NCI-H226 (cell line): ENCODE data around the gene PHF13.
"Not testable (repeated sequence)": the region's sequence is repeated elsewhere in the genome, so short reads cannot be mapped to it uniquely, and the experiment has no call there.

Source experiments
- DNase-seq: peaks from one replicate; pipeline ENCODE4 v3.0.0-alpha.2; 2015

PHF13 gene

DNA sequence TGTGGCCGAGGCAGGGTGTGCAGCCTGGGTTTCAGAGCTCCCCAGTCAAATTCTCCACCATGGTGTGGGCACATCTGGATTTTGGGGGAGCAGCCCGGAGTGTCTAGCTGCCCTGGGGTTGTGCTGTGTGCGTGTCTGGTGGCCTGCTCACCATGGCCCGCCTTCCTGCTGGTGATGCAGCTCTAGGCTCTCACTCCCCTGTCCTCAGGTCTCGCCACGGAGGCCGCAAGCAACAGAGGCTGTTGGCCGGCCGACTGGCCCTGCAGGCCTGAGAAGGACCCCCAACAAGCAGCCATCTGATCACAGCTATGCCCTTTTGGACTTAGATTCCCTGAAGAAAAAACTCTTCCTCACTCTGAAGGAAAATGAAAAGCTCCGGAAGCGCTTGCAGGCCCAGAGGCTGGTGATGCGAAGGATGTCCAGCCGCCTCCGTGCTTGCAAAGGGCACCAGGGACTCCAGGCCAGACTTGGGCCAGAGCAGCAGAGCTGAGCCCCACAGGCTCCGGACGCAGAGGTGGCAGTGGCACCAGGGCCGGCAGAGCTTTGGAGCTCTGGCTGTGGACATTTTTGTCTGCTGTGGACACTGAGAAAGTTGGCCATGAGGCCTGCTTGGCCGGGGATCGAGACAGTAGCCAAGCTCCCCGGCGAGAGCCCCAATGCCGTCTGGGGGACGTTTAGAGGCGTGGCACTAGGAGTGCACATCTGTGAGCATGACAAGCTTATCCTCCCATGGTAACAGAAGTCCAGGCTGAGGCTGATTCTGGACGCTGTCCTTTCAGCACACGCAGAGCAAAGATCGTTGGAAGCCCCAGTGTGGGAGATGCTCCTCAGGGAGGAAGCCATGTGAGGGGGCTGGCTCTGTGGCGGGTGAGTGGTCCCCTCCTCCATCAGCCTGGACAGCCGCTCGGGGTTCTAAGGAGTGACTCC lies 19.3 kb downstream of the PHF13 start:
- DNase-seq, result no peak

- DNase-seq, result no peak
Observed at GRCh38 chr1:6634371-6635052, 21.0 kb downstream of the PHF13 start.

- no peak for DNase-seq
Observed at GRCh38 chr1:6635161-6635909, 21.8 kb downstream of the PHF13 start.

GRCh38 chr1:6635910-6636760 lies 22.6 kb downstream of the PHF13 start:
- no peak for DNase-seq

- DNase-seq, result not testable (repeated sequence)
Observed at GRCh38 chr1:6636778-6637177, 23.2 kb downstream of the PHF13 start.

DNA sequence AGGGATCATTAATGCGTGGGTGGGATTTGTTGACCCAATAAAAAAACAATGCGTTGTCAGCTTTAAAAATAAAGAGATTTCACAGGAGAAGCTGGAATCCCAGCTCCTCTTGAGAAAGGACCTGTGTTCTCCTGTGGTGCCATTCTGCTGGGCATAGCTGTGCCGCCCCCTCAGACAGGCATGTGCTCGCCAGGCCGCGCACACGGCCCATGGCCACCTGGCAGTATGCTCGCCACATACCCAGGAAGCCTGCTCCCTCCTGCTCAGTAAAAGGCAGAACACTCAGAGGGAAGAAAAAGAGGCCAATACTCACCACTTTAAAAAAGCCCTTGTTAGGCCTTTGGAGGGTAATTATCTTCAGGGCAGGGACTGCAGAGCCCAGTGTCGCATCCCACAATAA lies 24.2 kb downstream of the PHF13 start:
- no peak for DNase-seq

GRCh38 chr1:6638226-6638625 lies 24.7 kb downstream of the PHF13 start:
- no peak for DNase-seq

- not testable (repeated sequence) for DNase-seq
Observed at GRCh38 chr1:6640867-6641266, 27.3 kb downstream of the PHF13 start.

- no peak for DNase-seq
Observed at GRCh38 chr1:6645018-6645417, 31.5 kb downstream of the PHF13 start.

DNA sequence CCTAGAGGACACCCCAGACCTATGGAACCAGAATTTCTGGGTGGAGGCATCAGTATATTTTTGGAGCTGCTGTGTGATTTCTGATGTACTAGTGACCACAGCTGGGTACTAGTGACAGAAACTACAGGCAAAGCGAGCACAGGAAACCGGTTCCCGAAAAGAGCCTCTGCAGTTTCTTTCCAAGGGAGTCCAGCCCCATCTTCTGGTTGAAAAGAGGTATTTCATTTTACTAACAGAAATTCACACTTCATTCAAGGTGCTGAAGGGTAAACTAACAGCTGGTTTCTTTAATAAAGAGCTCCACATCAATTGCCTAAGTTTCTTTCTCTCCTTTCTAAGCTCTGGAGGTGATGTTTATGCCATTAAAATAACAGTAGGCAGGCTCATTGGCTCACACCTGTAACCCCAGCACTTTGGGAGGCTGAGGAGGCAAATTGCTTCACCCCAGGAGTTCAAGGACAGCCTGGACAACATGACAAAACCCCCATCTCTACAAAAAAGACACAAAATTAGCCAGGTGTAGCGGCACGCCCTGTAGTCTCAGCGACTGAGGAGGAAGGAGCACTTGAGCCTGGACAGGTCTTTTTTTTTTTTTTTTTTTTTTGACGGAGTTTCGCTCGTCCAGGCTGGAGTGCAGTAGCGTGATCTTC lies 33.1 kb downstream of the PHF13 start:
- no peak for DNase-seq

DNA sequence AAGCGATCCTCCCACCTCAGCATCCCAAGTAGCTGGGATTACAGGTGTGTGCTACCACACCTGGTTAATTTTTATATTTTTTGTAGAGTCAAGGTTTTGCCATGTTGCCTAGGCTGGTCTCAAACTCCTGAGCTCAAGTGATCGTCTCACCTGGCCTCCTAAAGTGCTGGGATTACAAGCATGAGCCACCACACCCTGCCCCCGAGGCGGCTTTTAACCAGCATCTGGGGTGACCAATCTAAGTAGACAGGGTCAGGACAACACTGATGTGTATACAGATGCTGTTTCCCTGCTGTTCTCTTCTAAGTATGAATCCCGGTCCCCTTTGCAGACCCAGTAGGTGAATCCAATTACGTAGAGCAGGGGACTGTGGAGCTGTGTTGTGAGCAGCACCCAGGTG lies 35.0 kb downstream of the PHF13 start:
- no peak for DNase-seq

GRCh38 chr1:6651909-6652308 lies 38.4 kb downstream of the PHF13 start:
- no peak for DNase-seq

GRCh38 chr1:6652986-6653385 lies 39.5 kb downstream of the PHF13 start:
- no peak for DNase-seq

DNA sequence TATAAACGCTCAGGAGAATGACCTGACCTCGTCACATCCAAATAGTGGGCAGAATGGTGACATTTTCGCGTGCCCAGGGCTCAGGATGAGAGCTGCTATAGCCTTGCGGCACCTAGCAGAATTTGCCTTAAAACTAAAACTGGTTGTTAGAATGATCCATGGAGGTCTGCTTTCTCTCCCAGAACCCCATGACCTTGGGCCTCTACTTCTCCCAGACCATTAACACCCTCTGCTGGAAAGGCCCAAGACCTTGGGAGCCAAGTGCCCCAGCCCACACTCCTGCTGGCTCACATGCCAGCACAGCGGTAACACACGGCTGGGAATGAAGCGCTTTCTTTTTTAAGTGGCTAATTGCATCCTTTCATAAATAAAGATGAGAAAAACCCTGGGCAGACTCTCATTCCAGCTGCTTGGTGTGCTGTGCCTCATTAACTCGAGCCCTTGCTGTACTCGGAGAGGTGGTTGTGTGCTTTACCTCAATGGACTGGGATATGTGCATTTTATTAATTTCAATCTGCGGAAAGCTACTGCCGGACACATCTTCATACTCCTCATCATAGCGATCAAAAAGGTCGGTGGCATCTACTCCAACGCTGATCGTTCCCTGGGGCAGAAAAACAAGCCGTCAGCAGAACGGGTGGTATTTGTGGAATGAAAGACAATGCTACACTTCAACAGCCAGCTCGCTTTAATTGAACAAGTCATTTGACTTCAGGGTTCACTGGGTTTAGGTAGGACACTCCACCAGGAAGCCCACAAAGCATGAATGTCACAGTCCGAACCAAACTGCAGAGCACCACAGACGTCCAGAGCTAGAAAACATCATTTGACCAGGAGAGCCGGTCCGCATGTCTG lies 40.1 kb downstream of the PHF13 start:
- DNase-seq, result no peak

DNA sequence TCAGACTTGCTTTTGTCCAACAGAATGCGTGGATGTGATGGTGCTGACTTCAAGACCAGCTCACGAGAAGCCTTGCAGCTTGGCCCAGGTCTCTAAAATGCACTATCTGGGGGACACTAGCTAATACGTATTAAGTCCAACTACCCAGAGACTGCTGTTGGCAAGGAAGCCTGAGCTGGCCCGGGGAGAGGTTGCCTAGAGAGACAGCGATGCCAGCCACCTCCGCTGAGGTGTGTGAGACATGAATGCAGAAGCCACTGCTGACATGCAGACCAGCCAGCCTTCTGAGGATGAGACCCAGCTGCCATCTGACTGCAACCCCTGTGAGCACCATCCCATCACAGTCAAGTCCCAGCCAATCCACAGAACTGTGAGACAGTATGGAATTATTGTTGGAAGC lies 43.6 kb downstream of the PHF13 start:
- DNase-seq, result no peak

DNA sequence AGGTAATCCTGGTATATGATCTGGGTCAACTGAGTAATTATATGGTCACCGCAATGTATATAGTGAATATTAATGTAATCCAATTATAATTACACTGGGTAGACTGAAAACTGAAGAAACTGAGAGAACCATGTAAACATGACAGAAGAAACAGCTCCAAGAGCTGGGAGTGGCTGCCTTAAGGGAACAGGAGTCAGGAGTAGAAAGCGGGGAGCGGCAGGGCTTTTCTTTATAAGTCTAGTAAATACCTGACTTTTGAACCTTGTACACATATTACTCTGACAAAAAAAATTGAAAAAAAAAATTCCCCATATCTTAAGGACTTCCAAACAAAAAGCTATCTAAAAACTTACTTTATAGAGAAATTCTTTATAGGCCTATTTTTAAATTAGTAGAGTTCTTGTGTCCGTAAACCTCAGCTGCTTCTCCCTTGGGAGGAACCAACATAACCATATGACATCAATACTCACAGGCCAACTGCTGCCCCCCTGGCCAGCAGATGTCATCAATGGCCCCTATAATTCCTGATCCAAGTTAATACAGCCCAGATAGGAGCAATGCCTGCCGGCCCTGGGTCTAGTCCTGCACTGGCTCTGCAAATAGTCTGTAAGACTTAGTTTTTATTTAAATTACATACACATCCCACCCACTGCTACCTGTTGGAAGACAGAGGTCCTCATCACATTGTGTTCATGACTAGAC lies 45.0 kb downstream of the PHF13 start:
- DNase-seq, result no peak

DNA sequence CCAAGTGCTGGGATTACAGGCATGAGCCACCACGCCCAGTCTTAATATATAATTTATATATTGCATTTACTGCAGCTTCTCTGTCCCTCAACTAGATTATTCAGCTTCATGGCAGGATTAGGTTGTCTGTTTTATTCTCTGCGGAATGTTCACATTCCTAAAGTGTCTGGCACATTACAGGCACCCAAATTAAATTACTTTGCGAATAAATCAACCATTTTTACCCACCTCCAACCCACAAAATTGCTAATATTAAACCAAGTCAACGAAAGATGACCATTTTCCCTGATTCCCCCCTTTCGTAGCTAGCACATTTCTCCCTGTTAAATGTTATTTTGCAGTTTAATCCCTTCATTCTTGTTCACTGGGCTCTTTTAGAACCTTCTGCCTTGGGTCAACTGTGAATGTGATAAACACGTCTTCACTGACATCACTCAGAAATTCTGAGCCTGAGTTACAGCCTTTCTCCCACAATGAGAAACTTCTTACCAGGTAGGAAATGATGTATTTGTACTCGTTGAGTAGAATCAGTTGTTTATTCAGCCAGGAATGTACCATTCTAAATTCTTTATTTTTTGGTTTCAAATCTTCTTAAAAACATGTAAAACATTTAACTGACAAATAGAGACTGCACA lies 47.0 kb downstream of the PHF13 start:
- no peak for DNase-seq

GRCh38 chr1:6662468-6662867 lies 48.9 kb downstream of the PHF13 start:
- not testable (repeated sequence) for DNase-seq

DNA sequence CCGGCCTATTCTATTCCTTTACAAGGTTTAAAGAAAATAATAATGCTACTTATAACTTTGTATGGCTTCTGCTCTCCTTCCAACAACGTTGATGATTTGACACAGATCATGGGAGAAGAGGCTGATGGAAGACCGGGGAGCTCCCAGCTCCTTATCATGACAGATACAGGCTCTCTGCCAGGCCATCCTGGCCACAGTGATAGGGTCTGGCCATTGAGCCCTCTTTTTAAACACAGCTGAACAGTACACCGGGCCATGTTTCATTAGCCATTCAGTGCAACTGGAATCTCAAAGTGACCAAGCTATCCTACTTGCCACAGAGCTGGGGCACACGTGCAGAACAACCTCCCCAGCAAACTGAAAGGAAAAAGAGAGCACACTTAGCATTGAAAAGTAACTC lies 53.2 kb downstream of the PHF13 start:
- no peak for DNase-seq

GRCh38 chr1:6667139-6667538 lies 53.6 kb downstream of the PHF13 start:
- DNase-seq, result no peak
